Esophagus (tissue), 2 donors: ENCODE measurements around the gene AGBL5. TPM values are rescaled to one million over a fixed set of nuclear protein-coding genes. Genes with fewer than 3 reads are reported as not detected.
A peak's percentile ranks its signal among the peaks of the same experiment; 100 is the strongest.

Experiments used
- H3K27ac ChIP-seq, 2 donors: one replicate each; pipeline ENCODE4 v1.5.1; 2013; ENCODE audit warnings: low read depth in 2 of 2, mild to moderate bottlenecking in 2 of 2, inconsistent platforms in 1 of 2, low read length in 1 of 2, moderate library complexity in 1 of 2
- H3K27me3 ChIP-seq, 2 donors: one replicate each; pipeline ENCODE4 v1.6.1; 2013; ENCODE audit warnings: low read length in 2 of 2, control low read depth in 1 of 2, mild to moderate bottlenecking in 1 of 2; ENCODE audit not compliant: insufficient read depth in 2 of 2, control insufficient read depth in 1 of 2
- H3K36me3 ChIP-seq, 2 donors: one replicate each; pipeline ENCODE4 v1.6.1; 2013; ENCODE audit warnings: low read length in 1 of 2; ENCODE audit not compliant: control insufficient read depth in 2 of 2, insufficient read depth in 2 of 2
- H3K4me1 ChIP-seq, 2 donors: one replicate each; pipeline ENCODE4 v1.6.1; 2013; ENCODE audit warnings: low read length in 1 of 2; ENCODE audit not compliant: control insufficient read depth in 2 of 2, insufficient read depth in 2 of 2
- H3K4me3 ChIP-seq, 2 donors: one replicate each; pipeline ENCODE4 v1.5.1; 2013; ENCODE audit warnings: low read length in 2 of 2, mild to moderate bottlenecking in 2 of 2, low read depth in 1 of 2, moderate library complexity in 1 of 2
- H3K9me3 ChIP-seq, 2 donors: one replicate each; pipeline ENCODE4 v1.6.1; 2013; ENCODE audit warnings: mild to moderate bottlenecking in 2 of 2, low read depth in 1 of 2, low read length in 1 of 2, moderate library complexity in 1 of 2; ENCODE audit not compliant: control insufficient read depth in 2 of 2, insufficient read depth in 1 of 2
- WGBS, 2 donors: extraction: QIAGEN DNeasy Blood & Tissue Kit; methylation state at CpG; one replicate each; pipeline ENCODE4 v1.1.7; 2013; 5-methylcytosine and 5-hydroxymethylcytosine counted together
- polyA plus RNA-seq, 2 donors: library from polyadenylated mRNA; stranded (reverse); fragments of 200-250 nt; gene quantifications; one replicate each; pipeline ENCODE4 v1.2.3, GENCODE V29; 2013
- donor health status: healthy with polysubstance abuse.
- donor health status: Bipolar disorder and iron deficiency.

AGBL5 gene
- polyA plus RNA-seq, 2 donors, result 7.6 to 10.6 TPM

GRCh38 chr2:27050281-27050995 is 1.0 kb upstream of the AGBL5 start:
- Histone ChIP-seq H3K27me3 (no peaks in the 10 kb centered on the region), H3K4me3 (peak overlapping the region; percentile 60 to 74), H3K9me3 (no peaks in the 10 kb centered on the region), H3K27ac (peak overlapping the region; percentile 91 to 93), H3K4me1 (no peaks in the 10 kb centered on the region), H3K36me3 (peaks cover 5 to 11% of the 10 kb centered on the region in 2 donors)
- 0% methylated on average over 48 of the region's 48 CpGs for WGBS, 2 donors

GRCh38 chr2:27051902-27052645 is 606 bp downstream of the AGBL5 start:
- no peaks in the 10 kb centered on the region for H3K9me3 ChIP-seq
- H3K27ac ChIP-seq, result peak overlapping the region; percentile 91 to 93
- no peaks in the 10 kb centered on the region for H3K27me3 ChIP-seq
- peaks cover 8 to 16% of the 10 kb centered on the region in 2 donors for H3K36me3 ChIP-seq
- no peaks in the 10 kb centered on the region for H3K4me1 ChIP-seq
- H3K4me3 ChIP-seq, result peak overlapping the region; percentile 60 to 74
- WGBS, 2 donors, result 3 to 4% methylated on average over 24 of the region's 24 CpGs

- Histone ChIP-seq H3K9me3 (no peaks in the 10 kb centered on the region), H3K27me3 (no peaks in the 10 kb centered on the region), H3K4me3 (no peak overlapping the region), H3K36me3 (peaks cover 8 to 18% of the 10 kb centered on the region in 2 donors), H3K27ac (no peak overlapping the region), H3K4me1 (no peaks in the 10 kb centered on the region)
- 85 to 88% methylated on average over 11 of the region's 11 CpGs for WGBS, 2 donors
Observed at GRCh38 chr2:27053321-27053720, 1.9 kb downstream of the AGBL5 start.

GRCh38 chr2:27053776-27054175 is 2.3 kb downstream of the AGBL5 start:
- H3K9me3 ChIP-seq, result no peaks in the 10 kb centered on the region
- WGBS, 2 donors, result 87 to 91% methylated on average over 8 of the region's 8 CpGs
- H3K4me1 ChIP-seq, result no peaks in the 10 kb centered on the region
- no peak overlapping the region for H3K4me3 ChIP-seq
- peaks cover 8 to 19% of the 10 kb centered on the region in 2 donors for H3K36me3 ChIP-seq
- no peaks in the 10 kb centered on the region for H3K27me3 ChIP-seq
- H3K27ac ChIP-seq, result no peak overlapping the region

GRCh38 chr2:27054721-27055120 is 3.3 kb downstream of the AGBL5 start:
- H3K36me3 ChIP-seq, result peaks cover 12 to 21% of the 10 kb centered on the region in 2 donors
- H3K27ac ChIP-seq, result no peak overlapping the region
- H3K4me1 ChIP-seq, result no peaks in the 10 kb centered on the region
- no peak overlapping the region for H3K4me3 ChIP-seq
- no peaks in the 10 kb centered on the region for H3K27me3 ChIP-seq
- H3K9me3 ChIP-seq, result no peaks in the 10 kb centered on the region
- 93 to 95% methylated on average over 11 of the region's 11 CpGs for WGBS, 2 donors

- WGBS, 2 donors, result 92 to 94% methylated on average over 6 of the region's 6 CpGs
- Histone ChIP-seq H3K4me3 (no peak overlapping the region), H3K9me3 (no peaks in the 10 kb centered on the region), H3K36me3 (peaks cover 12 to 21% of the 10 kb centered on the region in 2 donors), H3K27ac (no peak overlapping the region), H3K27me3 (no peaks in the 10 kb centered on the region), H3K4me1 (no peaks in the 10 kb centered on the region)
Observed at GRCh38 chr2:27057184-27057583, 5.7 kb downstream of the AGBL5 start.

- WGBS, 2 donors, result 91 to 94% methylated on average over 10 of the region's 10 CpGs
- no peak overlapping the region for H3K27ac ChIP-seq
- H3K4me1 ChIP-seq, result no peaks in the 10 kb centered on the region
- H3K4me3 ChIP-seq, result no peak overlapping the region
- H3K27me3 ChIP-seq, result no peaks in the 10 kb centered on the region
- no peaks in the 10 kb centered on the region for H3K9me3 ChIP-seq
- H3K36me3 ChIP-seq, result peaks cover 12 to 20% of the 10 kb centered on the region in 2 donors
Observed at GRCh38 chr2:27058210-27058609, 6.7 kb downstream of the AGBL5 start.

- no peaks in the 10 kb centered on the region for H3K27me3 ChIP-seq
- no peaks in the 10 kb centered on the region for H3K4me1 ChIP-seq
- no peak overlapping the region for H3K27ac ChIP-seq
- 71 to 79% methylated on average over 15 of the region's 15 CpGs for WGBS, 2 donors
- H3K36me3 ChIP-seq, result peaks cover 12 to 14% of the 10 kb centered on the region in 2 donors
- H3K9me3 ChIP-seq, result no peaks in the 10 kb centered on the region
- H3K4me3 ChIP-seq, result no peak overlapping the region
Observed at GRCh38 chr2:27059141-27059820, 7.8 kb downstream of the AGBL5 start.

- Histone ChIP-seq H3K4me1 (no peaks in the 10 kb centered on the region), H3K36me3 (peaks cover 6 to 12% of the 10 kb centered on the region in 2 donors), H3K27me3 (no peaks in the 10 kb centered on the region), H3K4me3 (no peak overlapping the region), H3K9me3 (no peaks in the 10 kb centered on the region), H3K27ac (no peak overlapping the region)
- 89 to 90% methylated on average over 3 of the region's 3 CpGs for WGBS, 2 donors
Observed at GRCh38 chr2:27060323-27060722, 8.9 kb downstream of the AGBL5 start.
